BLaER1 treated with 17β-estradiol and CSF1 and Interleukin-3, amounts not matched to agents 10 nM and 100 nM (cell line): ENCODE measurements around the gene KIF27.
"Not testable (repeated sequence)": the region's sequence is repeated elsewhere in the genome, so short reads cannot be mapped to it uniquely, and the experiment has no call there.

ENCODE experiments used
- H3K27ac ChIP-seq, 11 experiments: shearing (Covaris generic); formaldehyde crosslinking; 2 replicates each; pipeline ENCODE4 v1.8.1; 2022
- H3K27me3 ChIP-seq, 11 experiments: shearing (Covaris generic); formaldehyde crosslinking; 2 replicates each; pipeline ENCODE4 v1.8.1; 2022
- H3K36me3 ChIP-seq, 11 experiments: shearing (Covaris generic); formaldehyde crosslinking; 2 replicates each; pipeline ENCODE4 v1.8.1; 2022
- H3K4me1 ChIP-seq, 10 experiments: shearing (Covaris generic); formaldehyde crosslinking; 2 replicates each; pipeline ENCODE4 v1.8.1; 2022
- H3K4me2 ChIP-seq, 11 experiments: shearing (Covaris generic); formaldehyde crosslinking; 2 replicates each; pipeline ENCODE4 v1.8.1; 2022
- H3K4me3 ChIP-seq, 10 experiments: shearing (Covaris generic); formaldehyde crosslinking; 2 replicates each; pipeline ENCODE4 v1.8.1; 2022
- H3K9ac ChIP-seq, 11 experiments: shearing (Covaris generic); formaldehyde crosslinking; 2 replicates each; pipeline ENCODE4 v1.8.1; 2022
- H3K9me3 ChIP-seq, 11 experiments: shearing (Covaris generic); formaldehyde crosslinking; replicated peaks in 1 of 11; 2 replicates each; pipeline ENCODE4 v1.8.1; 2022
- H4K20me1 ChIP-seq, 11 experiments: shearing (Covaris generic); formaldehyde crosslinking; 2 replicates each; pipeline ENCODE4 v1.8.1; 2022
- Cebpa-rat ChIP-seq, 11 experiments: shearing (Covaris generic); IDR thresholded peaks; 2 replicates each; pipeline ENCODE4 v1.8.1; 2022

KIF27 gene

DNA sequence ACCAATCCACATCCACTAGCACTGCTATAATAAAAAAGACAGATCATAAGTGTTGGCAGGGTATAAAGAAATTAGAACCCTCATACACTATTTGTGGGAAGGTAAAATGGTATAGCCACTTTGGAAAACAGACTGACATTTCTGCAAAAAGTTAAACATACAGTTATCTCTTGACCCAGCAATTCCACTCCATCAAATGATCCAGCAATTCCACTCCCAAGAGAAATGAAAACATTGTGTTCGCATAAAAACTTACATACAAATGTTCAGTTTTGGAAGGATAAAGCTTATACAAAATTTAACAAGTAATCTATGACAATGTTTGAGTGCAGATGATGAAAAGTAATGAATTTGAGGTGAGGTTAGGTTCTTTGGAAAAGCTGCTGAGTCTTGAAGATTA is 2.1 kb downstream of the KIF27 start:
- peaks cover 19 to 24% (median 21%) of the 10 kb centered on the region in 10 experiments; a peak in 19 of 20 replicates for H3K4me1 ChIP-seq
- H3K9ac ChIP-seq: no peak overlapping the region
- peaks cover 0 to 16% (median 0%) of the 10 kb centered on the region in 11 experiments; a peak in 6 of 22 replicates for H3K36me3 ChIP-seq
- no peak overlapping the region for H3K4me2 ChIP-seq
- no peaks in the 10 kb centered on the region for H4K20me1 ChIP-seq
- no peaks in the 10 kb centered on the region for H3K27me3 ChIP-seq
- H3K4me3 ChIP-seq: no peak overlapping the region
- TF ChIP-seq Cebpa-rat (IDR thresholded peaks at IDR 0.05): no peak
- no peaks in the 10 kb centered on the region for H3K9me3 ChIP-seq
- no peak overlapping the region for H3K27ac ChIP-seq

DNA sequence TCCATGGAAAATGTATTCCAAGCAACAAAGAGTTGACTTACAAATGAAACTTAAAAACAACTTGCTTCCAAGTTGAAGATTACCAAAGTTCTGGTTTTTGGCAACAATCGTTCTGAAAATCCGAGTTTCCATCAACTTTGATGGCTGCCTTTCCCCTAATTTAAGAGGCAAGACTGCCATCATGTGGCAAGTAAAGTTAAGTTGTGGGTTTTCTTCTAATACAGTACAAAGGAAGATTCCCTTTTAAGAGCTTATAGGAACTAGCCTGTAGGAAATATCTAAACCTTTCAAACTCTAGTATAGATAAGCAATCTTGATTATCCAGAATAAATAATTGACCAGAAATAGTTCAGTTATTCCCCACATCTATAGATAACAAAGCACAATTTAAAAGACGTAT is 9.0 kb downstream of the KIF27 start:
- H3K9ac ChIP-seq, H3K4me2 ChIP-seq, H3K27me3 ChIP-seq, H3K9me3 ChIP-seq, H3K36me3 ChIP-seq, H3K4me3 ChIP-seq, H3K27ac ChIP-seq, H3K4me1 ChIP-seq, H4K20me1 ChIP-seq: not testable (repeated sequence)

DNA sequence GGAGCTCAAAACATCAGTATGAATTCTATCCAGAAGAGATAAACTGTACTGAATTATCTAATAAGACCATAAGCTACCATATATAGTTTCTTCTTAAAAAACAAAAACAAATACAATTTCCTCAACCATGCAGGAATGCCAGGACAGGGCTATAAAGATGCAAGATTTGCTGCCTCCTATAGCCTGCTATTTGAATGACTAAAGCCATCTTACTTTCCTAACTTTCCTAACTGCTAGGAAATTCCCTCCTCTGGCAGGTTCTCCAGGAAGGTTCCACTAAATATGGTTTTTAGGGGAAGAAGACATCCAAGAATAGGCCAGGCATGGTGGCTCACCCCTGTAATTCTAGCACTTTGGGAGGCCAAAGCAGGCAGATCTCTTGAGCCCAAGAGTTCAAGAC is 15.1 kb downstream of the KIF27 start:
- no peaks in the 10 kb centered on the region for H4K20me1 ChIP-seq

DNA sequence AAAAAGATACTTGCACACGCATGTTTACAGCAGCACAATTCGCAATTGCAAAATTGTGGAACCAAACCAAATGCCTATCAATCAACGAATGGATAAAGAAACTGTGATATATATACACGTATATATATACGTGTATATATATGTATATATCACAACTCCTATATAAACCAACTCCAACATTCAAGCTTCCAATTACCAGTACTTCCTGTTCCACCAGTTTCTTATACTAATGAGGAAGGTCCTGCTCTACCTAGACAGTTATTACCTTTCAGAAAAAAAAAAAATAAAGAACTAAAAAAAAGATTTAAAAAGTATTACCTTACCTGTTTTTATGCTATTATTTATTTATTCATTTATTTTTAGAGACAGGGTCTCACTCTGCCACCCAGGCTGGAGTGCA is 20.6 kb downstream of the KIF27 start:
- H3K4me2 ChIP-seq, H3K9me3 ChIP-seq, H3K4me1 ChIP-seq, H3K4me3 ChIP-seq, H3K27me3 ChIP-seq, H4K20me1 ChIP-seq, H3K9ac ChIP-seq, H3K27ac ChIP-seq: not testable (repeated sequence)
- H3K36me3 ChIP-seq: peaks cover 0 to 14% (median 0%) of the 10 kb centered on the region in 11 experiments; a peak in 2 of 22 replicates

More for the DNA sequence above, 15.1 kb downstream of the KIF27 start:
- Histone ChIP-seq H3K4me1 (no peaks in the 10 kb centered on the region), H3K9ac (no peak overlapping the region), H3K4me2 (no peak overlapping the region), H3K27me3 (no peaks in the 10 kb centered on the region), H3K36me3 (peaks cover 0 to 14% (median 0%) of the 10 kb centered on the region in 11 experiments; a peak in 4 of 22 replicates), H3K9me3 (no peaks in the 10 kb centered on the region), H3K4me3 (no peak overlapping the region), H3K27ac (no peak overlapping the region)
- TF ChIP-seq Cebpa-rat (IDR thresholded peaks at IDR 0.05): no peak

DNA sequence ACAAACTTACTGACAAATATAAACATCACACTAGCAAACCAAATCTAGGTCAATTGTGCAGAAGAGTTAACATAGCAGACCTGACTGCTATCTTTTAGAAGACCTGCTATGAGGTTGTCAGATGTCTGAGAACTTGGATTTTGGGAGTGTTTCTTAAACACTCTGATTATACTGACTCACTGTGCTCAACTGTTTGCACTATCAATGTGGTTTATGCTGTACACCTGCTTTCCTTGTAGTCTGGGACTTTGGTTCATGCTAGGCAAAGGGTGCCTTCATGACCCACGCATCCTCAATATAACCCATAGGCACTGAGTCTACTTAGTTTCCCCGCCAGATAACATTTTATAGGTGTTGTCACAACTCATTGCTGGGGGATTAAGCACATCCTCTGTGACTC is 26.9 kb downstream of the KIF27 start:
- H3K36me3 ChIP-seq, H3K27me3 ChIP-seq, H3K4me1 ChIP-seq, H3K4me2 ChIP-seq, H3K4me3 ChIP-seq, H3K9ac ChIP-seq, H3K9me3 ChIP-seq, H4K20me1 ChIP-seq, H3K27ac ChIP-seq: not testable (repeated sequence)

DNA sequence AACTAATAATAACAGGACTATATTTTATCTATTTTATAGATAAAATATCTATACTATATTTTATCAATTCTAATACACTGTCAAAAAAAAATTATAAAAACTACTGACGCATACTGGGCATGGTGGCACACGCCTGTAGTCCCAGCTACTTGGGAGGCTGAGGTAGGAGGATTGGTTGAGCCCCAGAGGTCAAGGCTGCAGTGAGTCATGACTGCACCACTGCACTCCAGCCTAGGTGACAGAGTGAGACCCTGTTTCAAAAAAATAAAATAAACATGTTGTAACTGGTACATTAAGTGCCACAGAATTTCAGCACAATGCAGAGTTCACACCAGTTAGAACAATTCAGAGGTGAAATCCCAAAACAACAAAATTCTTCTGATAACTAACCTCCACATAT is 34.7 kb downstream of the KIF27 start:
- not testable (repeated sequence) for H3K9me3 ChIP-seq, H4K20me1 ChIP-seq, H3K4me3 ChIP-seq, H3K4me1 ChIP-seq, H3K27ac ChIP-seq, H3K4me2 ChIP-seq, H3K9ac ChIP-seq, H3K27me3 ChIP-seq
- H3K36me3 ChIP-seq: peaks cover 0 to 27% (median 11%) of the 10 kb centered on the region in 11 experiments; a peak in 12 of 22 replicates

DNA sequence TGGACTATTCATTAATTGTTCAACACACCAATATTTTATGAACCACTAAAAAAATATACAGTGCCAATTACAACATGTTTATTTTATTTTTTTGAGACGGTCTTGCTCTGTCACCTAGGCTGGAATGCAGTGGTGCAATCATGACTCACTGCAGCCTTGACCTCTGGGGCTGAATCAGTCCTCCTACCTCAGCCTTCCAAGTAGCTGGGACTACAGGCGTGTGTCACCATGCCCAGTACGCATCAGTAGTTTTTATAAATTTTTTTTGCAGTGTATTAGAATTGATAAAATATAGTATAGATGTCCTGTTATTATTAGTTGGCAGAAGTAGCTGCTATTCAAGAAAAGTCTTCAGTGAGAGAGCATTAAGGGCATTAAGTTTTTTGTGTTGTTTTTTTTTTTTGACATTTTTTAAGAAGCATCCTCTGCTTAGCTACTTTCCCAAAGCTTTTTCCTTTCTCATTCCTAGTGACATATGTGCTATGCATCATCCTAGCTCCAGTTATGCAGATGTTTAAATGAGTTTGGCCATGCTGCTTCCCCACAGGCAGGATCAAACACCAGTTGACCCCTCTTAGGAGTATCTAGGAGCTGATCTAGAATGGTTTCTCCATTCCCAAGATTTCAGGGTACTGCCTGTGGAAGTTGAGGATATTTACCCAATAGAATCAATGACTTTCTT is 35.5 kb downstream of the KIF27 start:
- not testable (repeated sequence) for H3K27ac ChIP-seq

DNA sequence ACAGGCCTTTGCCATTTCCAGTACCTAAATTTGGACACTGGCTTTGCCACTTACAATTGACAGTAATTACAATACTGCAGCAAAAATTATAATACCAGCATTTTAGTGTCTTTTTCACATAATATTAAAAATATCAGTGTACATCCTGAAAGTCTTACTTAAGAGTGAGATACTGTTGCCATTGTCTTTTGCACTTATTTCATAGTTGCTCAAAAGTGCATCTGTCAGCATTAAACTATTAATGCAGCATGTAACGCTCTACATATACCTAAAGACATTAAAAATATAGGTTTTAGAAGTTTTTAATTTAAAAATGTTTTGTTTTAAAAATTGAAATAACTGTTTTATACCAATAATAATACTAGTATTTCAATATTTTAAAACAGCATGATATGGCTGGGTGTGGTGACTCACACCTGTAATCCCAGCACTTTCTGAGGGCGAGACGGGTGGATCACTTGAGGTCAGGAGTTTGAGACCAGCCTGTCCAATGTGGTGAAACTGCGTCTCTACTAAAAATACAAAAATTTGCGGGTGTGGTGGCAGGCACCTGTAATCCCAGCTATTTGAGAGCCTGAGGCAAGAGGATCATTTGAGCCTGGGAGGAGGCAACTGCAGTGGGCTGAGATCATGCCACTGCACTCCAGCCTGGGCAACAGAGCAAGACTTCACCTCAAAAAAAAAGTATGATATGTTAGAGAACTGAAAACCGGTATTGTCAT is 39.4 kb downstream of the KIF27 start:
- H3K9ac ChIP-seq, H3K4me3 ChIP-seq, H3K27me3 ChIP-seq, H4K20me1 ChIP-seq, H3K4me1 ChIP-seq, H3K9me3 ChIP-seq, H3K4me2 ChIP-seq, H3K27ac ChIP-seq: not testable (repeated sequence)
- peaks cover 0 to 18% (median 9%) of the 10 kb centered on the region in 11 experiments; a peak in 11 of 22 replicates for H3K36me3 ChIP-seq

More for the DNA sequence above, 35.5 kb downstream of the KIF27 start:
- not testable (repeated sequence) for H3K4me2 ChIP-seq, H3K9me3 ChIP-seq, H3K4me1 ChIP-seq, H3K27me3 ChIP-seq, H4K20me1 ChIP-seq, H3K4me3 ChIP-seq, H3K9ac ChIP-seq
- H3K36me3 ChIP-seq: peaks cover 0 to 27% (median 11%) of the 10 kb centered on the region in 11 experiments; a peak in 12 of 22 replicates

DNA sequence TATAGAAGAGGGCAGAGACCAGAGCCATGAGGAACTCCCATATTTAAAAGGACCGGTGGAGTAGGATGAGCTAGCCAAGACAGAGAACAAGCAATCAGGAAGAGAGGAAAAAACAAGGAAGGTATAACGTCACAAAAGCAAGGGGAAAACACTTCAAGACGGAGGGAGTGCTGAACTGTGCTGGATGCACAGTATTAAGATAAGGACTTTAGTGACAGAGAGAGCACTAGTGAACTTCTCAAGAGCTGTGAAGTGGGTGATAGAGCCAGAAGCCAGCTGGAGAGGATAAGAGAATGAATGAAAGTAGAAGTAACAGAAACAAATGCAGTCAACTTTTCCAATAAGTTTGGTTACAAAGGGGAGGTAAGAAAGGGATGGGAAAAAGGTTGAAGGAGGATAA is 45.7 kb downstream of the KIF27 start:
- H3K9ac ChIP-seq, H3K4me1 ChIP-seq, H3K27me3 ChIP-seq, H3K36me3 ChIP-seq, H3K4me3 ChIP-seq, H3K27ac ChIP-seq, H3K9me3 ChIP-seq, H3K4me2 ChIP-seq, H4K20me1 ChIP-seq: not testable (repeated sequence)

DNA sequence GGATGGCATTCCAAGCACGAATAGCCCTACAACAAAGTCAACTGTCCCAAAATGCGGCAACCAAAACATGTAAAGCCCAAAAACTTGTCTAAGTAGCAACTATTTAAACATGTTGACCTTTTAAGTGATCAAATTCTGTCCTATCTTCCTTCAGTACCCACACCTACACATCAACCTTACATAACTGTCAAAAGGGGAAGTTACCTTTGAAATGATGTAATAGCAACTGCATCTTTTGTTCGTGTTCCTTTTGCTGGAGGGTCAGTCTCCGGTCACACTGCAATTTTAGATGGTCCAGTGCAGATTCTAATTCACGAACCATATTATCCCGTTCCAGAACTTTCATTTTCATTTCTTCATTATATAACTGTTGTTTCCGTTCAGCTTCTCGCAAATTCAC is 71.3 kb downstream of the KIF27 start:
- H3K27me3 ChIP-seq, H3K4me3 ChIP-seq, H3K27ac ChIP-seq, H3K9me3 ChIP-seq, H3K4me1 ChIP-seq, H4K20me1 ChIP-seq, H3K9ac ChIP-seq, H3K4me2 ChIP-seq: not testable (repeated sequence)
- H3K36me3 ChIP-seq: peaks cover 0 to 20% (median 14%) of the 10 kb centered on the region in 11 experiments; a peak in 17 of 22 replicates

DNA sequence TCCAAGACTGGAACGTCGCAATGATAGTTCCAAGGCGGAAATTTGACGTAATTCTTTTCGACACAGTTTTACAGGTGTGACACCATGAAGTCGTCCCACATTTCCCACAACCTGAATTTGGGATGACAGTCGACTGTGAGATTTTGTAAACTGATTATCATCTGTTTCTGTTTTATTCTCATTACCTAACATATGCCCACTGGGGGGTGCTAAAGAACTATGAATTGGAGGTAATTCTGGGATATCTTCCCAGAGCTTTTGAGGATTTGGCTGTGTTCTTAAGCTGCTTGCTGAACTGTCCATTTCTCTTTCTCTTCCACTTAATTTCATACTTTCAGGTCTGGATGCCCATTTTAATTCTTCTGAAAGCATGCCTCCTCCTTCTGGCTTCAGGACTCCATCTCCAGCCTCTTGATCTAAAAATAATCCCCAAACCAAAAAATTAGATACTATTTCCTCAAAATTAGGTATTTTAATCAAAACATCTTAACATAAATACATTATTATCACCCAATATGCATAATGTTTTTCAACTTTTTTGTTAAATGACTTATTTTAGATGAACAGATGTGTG is 84.1 kb downstream of the KIF27 start:
- not testable (repeated sequence) for H3K27ac ChIP-seq, H3K4me3 ChIP-seq, H3K4me2 ChIP-seq, H3K4me1 ChIP-seq, H3K27me3 ChIP-seq, H4K20me1 ChIP-seq, H3K36me3 ChIP-seq, H3K9ac ChIP-seq, H3K9me3 ChIP-seq

DNA sequence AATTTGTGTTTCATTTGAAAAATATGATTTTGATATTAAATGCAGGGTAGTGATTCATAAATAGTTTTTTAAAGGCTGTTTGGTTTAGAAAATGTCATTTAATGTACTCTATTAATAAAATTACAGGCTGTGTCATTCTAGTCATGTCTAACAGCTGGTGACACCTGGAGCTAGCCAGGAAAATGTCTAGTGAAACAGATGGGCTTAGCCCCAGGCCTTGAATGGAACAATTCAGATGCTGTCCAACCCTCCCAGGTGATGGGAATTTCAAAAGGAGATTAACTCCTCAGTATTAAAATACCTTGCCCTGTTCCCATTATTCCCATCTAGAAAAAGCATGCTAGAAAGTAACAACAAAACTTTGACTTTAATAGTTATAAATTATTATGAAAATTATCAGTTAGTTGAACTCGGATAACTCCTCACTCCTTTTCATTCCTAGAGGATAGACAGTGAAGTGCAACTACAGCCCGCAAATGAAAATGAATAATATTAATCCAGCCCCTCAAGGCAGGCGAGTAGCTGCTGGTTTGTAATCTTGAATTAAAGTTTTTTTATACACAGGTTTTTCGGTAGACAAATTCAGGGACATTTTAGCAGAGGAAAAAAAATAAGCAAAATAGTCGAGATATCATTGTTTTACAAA is 90.7 kb downstream of the KIF27 start:
- H3K36me3 ChIP-seq, H3K27me3 ChIP-seq, H3K4me1 ChIP-seq, H3K4me2 ChIP-seq, H3K9me3 ChIP-seq, H3K4me3 ChIP-seq, H3K9ac ChIP-seq, H4K20me1 ChIP-seq, H3K27ac ChIP-seq: not testable (repeated sequence)

DNA sequence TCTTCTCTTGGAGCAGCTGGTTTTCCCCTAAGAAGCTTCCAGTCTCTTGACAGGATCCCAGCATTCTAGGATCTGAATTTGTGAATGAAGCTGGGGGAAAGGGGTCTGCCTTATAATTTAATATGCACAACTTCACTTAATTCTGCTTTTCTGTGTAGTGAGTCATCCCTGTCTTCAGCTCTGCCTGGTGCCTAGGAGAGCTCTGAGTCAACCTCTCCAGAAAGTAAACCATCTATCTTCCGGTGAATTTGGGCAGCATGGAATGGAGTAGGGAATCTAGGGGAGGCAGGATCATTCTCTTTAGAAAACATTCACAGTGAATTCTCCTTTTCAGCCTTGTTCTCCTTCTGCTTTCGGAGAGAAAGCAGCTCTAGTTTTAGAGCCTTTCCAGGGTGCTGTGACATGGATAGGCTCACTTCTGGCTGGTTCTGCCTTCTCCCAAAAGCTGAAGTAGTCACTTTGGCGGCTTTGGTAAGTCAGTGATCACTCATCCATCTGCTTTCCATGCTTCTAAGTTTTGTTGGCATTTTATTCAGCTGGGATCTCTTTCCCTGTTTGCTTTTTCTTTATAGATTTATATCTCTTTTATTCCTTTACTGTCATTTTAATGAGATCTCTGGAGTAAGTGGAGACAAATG is 96.1 kb downstream of the KIF27 start:
- H3K36me3 ChIP-seq, H3K27ac ChIP-seq, H4K20me1 ChIP-seq, H3K9me3 ChIP-seq, H3K4me3 ChIP-seq, H3K4me2 ChIP-seq, H3K4me1 ChIP-seq, H3K27me3 ChIP-seq, H3K9ac ChIP-seq: not testable (repeated sequence)
